Hepatocyte (in vitro differentiated cells): ENCODE data around the gene RBM39. TPM values are rescaled to one million over a fixed set of nuclear protein-coding genes. Genes with fewer than 3 reads are reported as not detected.
A peak's percentile ranks its signal among the peaks of the same experiment; 100 is the strongest.

ENCODE experiments used
- DNase-seq: peaks from one replicate; pipeline ENCODE4 v3.0.0-alpha.2; 2016; ENCODE audit warnings: low spot score
- H2AFZ ChIP-seq: fragments of 200-600 bp; sonication (generic); 2 replicates; pipeline ENCODE4 v1.6.0; 2016; ENCODE audit warnings: antibody characterized with exemption, mild to moderate bottlenecking
- H3K27ac ChIP-seq: fragments of 200-600 bp; sonication (generic); 2 replicates; pipeline ENCODE4 v1.5.1; 2016; ENCODE audit warnings: mild to moderate bottlenecking
- H3K27me3 ChIP-seq: fragments of 200-600 bp; sonication (generic); 2 replicates; pipeline ENCODE4 v1.6.1; 2016
- H3K36me3 ChIP-seq: fragments of 200-600 bp; sonication (generic); replicated peaks from 2 replicates; pipeline ENCODE4 v1.5.1; 2016; ENCODE audit warnings: low read depth; ENCODE audit not compliant: insufficient read depth
- H3K4me1 ChIP-seq: fragments of 200-600 bp; sonication (generic); 2 replicates; pipeline ENCODE4 v1.5.1; 2016; ENCODE audit warnings: mild to moderate bottlenecking, moderate library complexity; ENCODE audit not compliant: insufficient read depth
- H3K4me2 ChIP-seq: fragments of 200-600 bp; sonication (generic); 2 replicates; pipeline ENCODE4 v1.6.0; 2016
- H3K4me3 ChIP-seq: fragments of 200-600 bp; sonication (generic); 2 replicates; pipeline ENCODE4 v1.5.1; 2016; ENCODE audit warnings: mild to moderate bottlenecking
- H3K79me2 ChIP-seq: fragments of 200-600 bp; sonication (generic); 2 replicates; pipeline ENCODE4 v1.6.0; 2017; ENCODE audit warnings: mild to moderate bottlenecking
- H3K9me2 ChIP-seq: fragments of 200-600 bp; sonication (generic); replicated peaks from 2 replicates; pipeline ENCODE4 v1.6.0; 2017; ENCODE audit warnings: mild to moderate bottlenecking; ENCODE audit not compliant: insufficient read depth
- H3K9me3 ChIP-seq: fragments of 200-600 bp; sonication (generic); 2 replicates; pipeline ENCODE4 v1.5.1; 2016; ENCODE audit warnings: low read depth, mild to moderate bottlenecking
- H4K20me1 ChIP-seq: fragments of 200-600 bp; sonication (generic); 2 replicates; pipeline ENCODE4 v1.6.0; 2016; ENCODE audit warnings: mild to moderate bottlenecking; ENCODE audit not compliant: insufficient read depth, poor library complexity, severe bottlenecking
- EZH2 ChIP-seq: fragments of 200-600 bp; sonication (generic); IDR thresholded peaks from 2 replicates; pipeline ENCODE4 v1.6.1; 2016; ENCODE audit warnings: antibody characterized with exemption, mild to moderate bottlenecking, borderline replicate concordance
- EZH2phosphoT487 ChIP-seq: fragments of 200-600 bp; sonication (generic); IDR thresholded peaks from one replicate; pipeline ENCODE4 v1.6.1; 2018; ENCODE audit warnings: antibody characterized with exemption, mild to moderate bottlenecking, low read depth, moderate library complexity; ENCODE audit not compliant: unreplicated experiment, severe bottlenecking
- WGBS: methylation state at CpG from one replicate; pipeline ENCODE4 v1.1.6; 2016; ENCODE audit warnings: low lambda C conversion rate; ENCODE audit errors: missing lambda C conversion rate; 5-methylcytosine and 5-hydroxymethylcytosine counted together
- polyA plus RNA-seq: library from polyadenylated mRNA; unstranded; fragments of >200 nt; fragmentation: Nextera tagmentation; extraction: Ambion mirVana; gene quantifications from 2 replicates; pipeline ENCODE4 v1.2.1, GENCODE V29; 2016
- total RNA-seq: library from RNA; depleted of rRNA; stranded (reverse); fragments of >200 nt; gene quantifications from 2 replicates; pipeline ENCODE4 v1.2.3, GENCODE V29; 2014
- TF ChIP-seq, protein P1 (sequence below): fragments of 200-600 bp; sonication (generic); IDR thresholded peaks from 2 replicates; pipeline ENCODE4 v1.5.1; 2016; ENCODE audit warnings: antibody characterized with exemption, mild to moderate bottlenecking; ENCODE audit not compliant: poor library complexity

The RBM39 gene
- total and polyA plus RNA-seq, 2 experiments from 2014 or later, result 200 to 423 TPM

DNA sequence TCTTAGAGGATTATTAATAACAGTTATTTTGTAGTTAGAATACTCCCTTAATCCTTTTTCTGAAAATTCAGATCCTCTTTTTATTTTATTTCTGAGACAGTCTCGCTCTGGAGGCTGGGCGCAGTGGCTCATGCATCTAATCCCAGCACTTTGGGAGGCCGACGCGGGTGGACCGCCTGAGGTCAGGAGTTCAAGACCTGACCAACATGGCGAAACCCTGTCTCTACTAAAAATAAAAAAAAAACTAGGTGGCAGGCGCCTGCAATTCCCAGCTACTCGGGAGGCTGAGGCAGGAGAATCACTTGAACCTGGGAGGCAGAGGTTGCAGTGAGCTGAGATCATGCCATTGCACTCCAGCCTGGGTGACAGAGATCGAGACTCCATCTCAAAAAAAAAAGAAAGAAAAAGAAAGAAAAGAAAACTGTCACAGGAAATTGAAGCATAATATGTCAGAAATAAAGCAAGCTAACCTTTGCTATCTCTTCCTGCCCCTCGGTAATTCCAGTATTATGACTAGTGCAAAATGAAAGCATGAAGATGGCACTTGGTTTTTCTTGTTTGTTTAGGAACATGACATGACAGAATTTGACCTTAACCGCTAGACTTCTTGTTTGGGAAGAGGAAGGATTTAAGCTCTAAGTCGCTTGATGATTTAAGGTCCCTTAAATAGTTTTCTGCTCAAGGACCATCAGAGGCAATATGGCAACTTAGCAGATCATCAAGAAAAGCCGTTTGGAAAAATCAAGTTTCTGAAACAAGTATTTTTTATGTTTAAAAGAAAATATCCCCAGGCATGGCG is 1.8 kb upstream of the RBM39 start:
- Histone ChIP-seq H3K36me3 (no peaks in the 10 kb centered on the region), H3K27me3 (no peaks in the 10 kb centered on the region), H3K9me3 (no peaks in the 10 kb centered on the region), H3K9me2 (no peaks in the 10 kb centered on the region), H3K79me2 (peaks cover 38% of the 10 kb centered on the region), H3K4me2 (peak overlapping the region; percentile 79), H2AFZ (peak overlapping the region; percentile 52), H3K4me1 (peaks cover 20% of the 10 kb centered on the region), H3K4me3 (peak overlapping the region; percentile 19), H4K20me1 (peaks cover 25% of the 10 kb centered on the region), H3K27ac (peak overlapping the region; percentile 95)
- WGBS, result 86% methylated on average over 15 of the region's 15 CpGs
- TF ChIP-seq, protein P1, sequence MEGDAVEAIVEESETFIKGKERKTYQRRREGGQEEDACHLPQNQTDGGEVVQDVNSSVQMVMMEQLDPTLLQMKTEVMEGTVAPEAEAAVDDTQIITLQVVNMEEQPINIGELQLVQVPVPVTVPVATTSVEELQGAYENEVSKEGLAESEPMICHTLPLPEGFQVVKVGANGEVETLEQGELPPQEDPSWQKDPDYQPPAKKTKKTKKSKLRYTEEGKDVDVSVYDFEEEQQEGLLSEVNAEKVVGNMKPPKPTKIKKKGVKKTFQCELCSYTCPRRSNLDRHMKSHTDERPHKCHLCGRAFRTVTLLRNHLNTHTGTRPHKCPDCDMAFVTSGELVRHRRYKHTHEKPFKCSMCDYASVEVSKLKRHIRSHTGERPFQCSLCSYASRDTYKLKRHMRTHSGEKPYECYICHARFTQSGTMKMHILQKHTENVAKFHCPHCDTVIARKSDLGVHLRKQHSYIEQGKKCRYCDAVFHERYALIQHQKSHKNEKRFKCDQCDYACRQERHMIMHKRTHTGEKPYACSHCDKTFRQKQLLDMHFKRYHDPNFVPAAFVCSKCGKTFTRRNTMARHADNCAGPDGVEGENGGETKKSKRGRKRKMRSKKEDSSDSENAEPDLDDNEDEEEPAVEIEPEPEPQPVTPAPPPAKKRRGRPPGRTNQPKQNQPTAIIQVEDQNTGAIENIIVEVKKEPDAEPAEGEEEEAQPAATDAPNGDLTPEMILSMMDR, result no peak
- TF ChIP-seq EZH2phosphoT487 (no peak), EZH2 (no peak)
- DNase-seq, result no peak

GRCh38 chr20:35742741-35743523 is 872 bp upstream of the RBM39 start:
- H3K4me1 ChIP-seq, result peaks cover 25% of the 10 kb centered on the region
- peak overlapping the region; percentile 95 for H3K27ac ChIP-seq
- H3K79me2 ChIP-seq, result peaks cover 47% of the 10 kb centered on the region
- H4K20me1 ChIP-seq, result peaks cover 34% of the 10 kb centered on the region
- no peaks in the 10 kb centered on the region for H3K9me3 ChIP-seq
- peak overlapping the region; percentile 52 for H2AFZ ChIP-seq
- peak overlapping the region; percentile 19 for H3K4me3 ChIP-seq
- 6% methylated on average over 8 of the region's 8 CpGs for WGBS
- H3K4me2 ChIP-seq, result peak overlapping the region; percentile 79
- TF ChIP-seq EZH2phosphoT487 (no peak), EZH2 (no peak)
- TF ChIP-seq, protein P1, result no peak
- no peaks in the 10 kb centered on the region for H3K27me3 ChIP-seq
- DNase-seq, result peak; percentile 31
- H3K9me2 ChIP-seq, result no peaks in the 10 kb centered on the region
- H3K36me3 ChIP-seq, result no peaks in the 10 kb centered on the region

- Histone ChIP-seq H3K9me2 (no peaks in the 10 kb centered on the region), H3K36me3 (peaks cover 5% of the 10 kb centered on the region), H3K4me1 (peaks cover 40% of the 10 kb centered on the region), H3K4me3 (peak overlapping the region; percentile 73), H3K79me2 (peaks cover 81% of the 10 kb centered on the region), H3K27ac (peak overlapping the region; percentile 45), H3K9me3 (no peaks in the 10 kb centered on the region), H2AFZ (no peak overlapping the region), H3K27me3 (no peaks in the 10 kb centered on the region), H4K20me1 (peaks cover 68% of the 10 kb centered on the region), H3K4me2 (peak overlapping the region; percentile 75)
- WGBS, result 76% methylated on average over 7 of the region's 7 CpGs
- TF ChIP-seq EZH2 (no peak), EZH2phosphoT487 (no peak)
- TF ChIP-seq, protein P1, result peak; percentile 26
- DNase-seq, result peak; percentile 19
These were observed 2.5 kb downstream of the RBM39 start for GRCh38 chr20:35739294-35740163.
